Heart right ventricle (tissue), 16 donors: ENCODE data around the gene ZNF462. TPM values are rescaled to one million over a fixed set of nuclear protein-coding genes. Genes with fewer than 3 reads are reported as not detected.

Experiments used
- ATAC-seq, 8 donors: fragments of 200-7000 bp; cut with Tn5 transposase; one replicate each; pipeline ENCODE4 v1.9.1; 2020; ENCODE audit warnings: mild to moderate bottlenecking in 8 of 8, moderate library complexity in 8 of 8, moderate number of reproducible peaks in 1 of 8
- DNase-seq, 2 donors: peaks; one replicate each; pipeline ENCODE4 v3.0.0-alpha.2; 2020
- H3K27ac ChIP-seq, 10 donors: fragments of 200-600 bp; sonication (generic) in 2 of 10; one replicate each; pipeline versions ENCODE4 v1.5.0 to v1.8.0; 2020 to 2022; ENCODE audit warnings: mild to moderate bottlenecking in 3 of 10
- H3K27me3 ChIP-seq, 7 donors: fragments of 200-600 bp; one replicate each; pipeline ENCODE4 v1.8.0; 2021 to 2022; ENCODE audit warnings: mild to moderate bottlenecking in 2 of 7
- H3K36me3 ChIP-seq, 9 donors: fragments of 200-600 bp; sonication (generic) in 1 of 9; one replicate each; pipeline versions ENCODE4 v1.5.0 to v1.8.0; 2020 to 2022; ENCODE audit warnings: mild to moderate bottlenecking in 2 of 9
- H3K4me1 ChIP-seq, 9 donors: fragments of 200-600 bp; sonication (generic) in 1 of 9; one replicate each; pipeline versions ENCODE4 v1.5.0 to v1.8.0; 2020 to 2022; ENCODE audit warnings: mild to moderate bottlenecking in 4 of 9
- H3K4me3 ChIP-seq, 10 donors: fragments of 200-600 bp; sonication (generic) in 2 of 10; one replicate each; pipeline versions ENCODE4 v1.5.0 to v1.8.0; 2020 to 2022; ENCODE audit warnings: mild to moderate bottlenecking in 7 of 10, moderate library complexity in 2 of 10
- H3K9me3 ChIP-seq, 11 donors: fragments of 200-600 bp in 10 of 11; sonication (generic) in 2 of 11; one replicate each; pipeline versions ENCODE4 v1.5.0 to v1.8.0; 2013 to 2022; ENCODE audit warnings: mild to moderate bottlenecking in 2 of 11, control low read depth in 1 of 11, moderate library complexity in 1 of 11
- WGBS, 2 donors: extraction: QIAGEN DNeasy Blood & Tissue Kit; methylation state at CpG; one replicate each; pipeline ENCODE4 v1.1.7; 2013; ENCODE audit warnings: inconsistent platforms in 1 of 2; 5-methylcytosine and 5-hydroxymethylcytosine counted together
- intact Hi-C, 10 donors: fragments of 100-400 bp; cut with DNase I; formaldehyde crosslinking; loops; one replicate each; pipeline versions ENCODE4 v1.11.1 to v1.14.2; 2022
- polyA plus RNA-seq, 2 donors: library from polyadenylated mRNA; stranded (reverse); fragments of 200-250 nt; gene quantifications; one replicate each; pipeline ENCODE4 v1.2.3, GENCODE V29; 2013
- total RNA-seq, 10 donors: library from RNA; stranded (reverse); fragmentation: NEBNext Ultra II Directional in 3 of 10; extraction: Animal tissue kit (Norgen Biotek cat#: 25700) in 3 of 10; gene quantifications; one replicate each; pipeline versions ENCODE4 v1.2.1 to v1.2.4, GENCODE V29; 2021 to 2023
- TF ChIP-seq, protein P1 (sequence below), 9 donors: fragments of 200-600 bp; sonication (generic) in 2 of 9; IDR thresholded peaks; one replicate each; pipeline versions ENCODE4 v1.5.0 to v1.8.0; 2021 to 2022; ENCODE audit warnings: antibody characterized with exemption in 9 of 9, mild to moderate bottlenecking in 5 of 9, moderate library complexity in 1 of 9
- donor health status: Arrhythmogenic right ventricular cardiomyopathy.
- donor health status: ischemic (EF 13 %, LVEDD 7.1; RV severe dilation, severe dysfunction).
- donor health status: healthy with polysubstance abuse.
- donor health status: DM: no; HTN: yes; CAD: no.
- donor health status: DM: no; HTN: no; CAD: no.
- donor health status: ischemic (EF 25% LVEDD 6.9; RV normal size, moderate dysfunction).
- donor health status: ischemic (EF 25% LVEDD 5.7; RV mildly dilated, moderate dysfunction).
- donor health status: healthy.
- donor health status: DM: yes; HTN: yes; CAD: no.
- donor health status: Ischemic cardiomyopathy.
- donor health status: ischemic (EF 35%, LVEDD 5.7; RV mildly dilated, moderate dysfunction).
- donor health status: nonischemic (EF 11% LVEDD 7.7; RV severe dilation, severe dysfunction).
- donor health status: DM: yes; HTN: yes; CAD: no.
- donor health status: PGD.
- donor health status: ischemic (EF 29% LVEDD 5.4; RV normal size, mild dysfunction).
- donor health status: nonischemic (EF 23%, LVEDD 6.1; RV moderate dilation, normal function).

Gene ZNF462
- total and polyA plus RNA-seq, 12 donors, result 1.9 to 47.7 (median 33.1) TPM

DNA sequence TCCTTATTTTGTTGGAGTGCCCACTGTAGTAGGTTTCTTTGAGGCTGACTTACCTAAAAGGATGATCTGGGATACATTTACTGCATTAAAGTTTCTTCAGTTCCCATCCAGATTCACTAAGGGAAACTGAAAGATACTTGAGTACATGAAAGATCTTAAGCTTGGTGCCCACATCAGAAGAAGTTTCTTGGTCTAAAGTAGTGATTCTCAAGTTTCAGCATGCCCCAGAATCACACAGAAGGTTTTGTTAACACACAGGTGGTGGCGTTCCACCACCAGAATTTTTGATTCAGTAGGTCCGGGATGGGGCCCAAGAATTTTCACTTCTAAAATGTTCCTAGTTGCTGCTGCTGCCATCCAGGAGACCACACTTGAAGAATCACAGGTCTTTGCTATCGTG lies 171.0 kb downstream of the ZNF462 start:
- Histone ChIP-seq H3K27ac (no peak overlapping the region), H3K4me1 (no peaks in the 10 kb centered on the region), H3K27me3 (no peaks in the 10 kb centered on the region), H3K36me3 (no peaks in the 10 kb centered on the region), H3K4me3 (no peak overlapping the region), H3K9me3 (no peaks in the 10 kb centered on the region)
- ATAC-seq (no peak), DNase-seq (no peak)
- TF ChIP-seq, protein P1, sequence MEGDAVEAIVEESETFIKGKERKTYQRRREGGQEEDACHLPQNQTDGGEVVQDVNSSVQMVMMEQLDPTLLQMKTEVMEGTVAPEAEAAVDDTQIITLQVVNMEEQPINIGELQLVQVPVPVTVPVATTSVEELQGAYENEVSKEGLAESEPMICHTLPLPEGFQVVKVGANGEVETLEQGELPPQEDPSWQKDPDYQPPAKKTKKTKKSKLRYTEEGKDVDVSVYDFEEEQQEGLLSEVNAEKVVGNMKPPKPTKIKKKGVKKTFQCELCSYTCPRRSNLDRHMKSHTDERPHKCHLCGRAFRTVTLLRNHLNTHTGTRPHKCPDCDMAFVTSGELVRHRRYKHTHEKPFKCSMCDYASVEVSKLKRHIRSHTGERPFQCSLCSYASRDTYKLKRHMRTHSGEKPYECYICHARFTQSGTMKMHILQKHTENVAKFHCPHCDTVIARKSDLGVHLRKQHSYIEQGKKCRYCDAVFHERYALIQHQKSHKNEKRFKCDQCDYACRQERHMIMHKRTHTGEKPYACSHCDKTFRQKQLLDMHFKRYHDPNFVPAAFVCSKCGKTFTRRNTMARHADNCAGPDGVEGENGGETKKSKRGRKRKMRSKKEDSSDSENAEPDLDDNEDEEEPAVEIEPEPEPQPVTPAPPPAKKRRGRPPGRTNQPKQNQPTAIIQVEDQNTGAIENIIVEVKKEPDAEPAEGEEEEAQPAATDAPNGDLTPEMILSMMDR (IDR thresholded peaks at IDR 0.05), result no peak
- WGBS, 2 donors, result 84 to 90% methylated on average over 3 of the region's 3 CpGs
- intact Hi-C loops, result no loop called here

DNA sequence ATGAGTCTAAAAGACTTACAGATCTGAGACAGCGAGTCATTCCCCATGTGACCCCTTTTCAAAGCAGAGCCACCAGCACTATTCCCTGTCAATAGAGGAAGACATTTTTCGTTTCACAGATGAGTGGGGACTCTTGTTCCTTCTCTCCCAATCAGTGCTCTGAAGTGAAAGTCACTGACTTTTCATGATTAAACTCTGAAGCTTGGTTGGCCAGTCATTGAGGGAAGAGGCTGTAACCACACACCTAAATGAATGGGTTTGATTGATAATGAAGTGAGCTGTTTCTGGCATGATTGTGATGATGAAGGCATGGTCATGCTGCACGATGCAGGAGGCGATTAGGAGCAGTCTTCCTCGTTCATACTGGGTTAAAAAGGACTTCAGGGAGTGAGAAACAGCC lies 171.9 kb downstream of the ZNF462 start:
- Histone ChIP-seq H3K36me3 (no peaks in the 10 kb centered on the region), H3K4me1 (no peaks in the 10 kb centered on the region), H3K27ac (no peak overlapping the region), H3K4me3 (no peak overlapping the region), H3K27me3 (no peaks in the 10 kb centered on the region), H3K9me3 (no peaks in the 10 kb centered on the region)
- no peak for ATAC-seq
- TF ChIP-seq, protein P1 (IDR thresholded peaks at IDR 0.05), result no peak
- intact Hi-C loops, result no loop called here
- no peak for DNase-seq
- 87 to 89% methylated on average over 5 of the region's 5 CpGs for WGBS, 2 donors

DNA sequence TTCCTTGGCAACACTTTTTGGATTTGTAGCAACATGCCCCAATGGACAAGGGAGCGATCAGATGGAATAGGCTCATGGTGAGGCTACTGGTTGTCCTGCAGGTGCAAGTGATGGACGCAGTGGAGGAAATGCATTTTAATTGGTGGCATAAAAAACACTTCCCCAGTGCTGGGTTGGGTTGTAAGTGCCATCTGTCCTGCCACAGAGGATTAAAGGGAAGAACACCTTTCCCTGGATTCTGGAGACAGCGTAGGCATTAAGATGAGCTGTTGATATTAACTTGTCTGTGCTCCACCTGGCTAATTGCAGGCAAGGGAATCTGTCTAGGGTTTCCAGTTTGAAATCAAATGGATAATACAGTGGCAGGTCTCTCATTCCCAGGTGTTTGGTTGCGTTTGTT lies 173.4 kb downstream of the ZNF462 start:
- no peaks in the 10 kb centered on the region for H3K9me3 ChIP-seq
- no peaks in the 10 kb centered on the region for H3K4me1 ChIP-seq
- no peaks in the 10 kb centered on the region for H3K27me3 ChIP-seq
- TF ChIP-seq, protein P1 (IDR thresholded peaks at IDR 0.05), result no peak
- 91 to 96% methylated on average over 4 of the region's 4 CpGs for WGBS, 2 donors
- DNase-seq (no peak), ATAC-seq (no peak)
- H3K36me3 ChIP-seq, result no peaks in the 10 kb centered on the region
- H3K27ac ChIP-seq, result no peak overlapping the region
- no peak overlapping the region for H3K4me3 ChIP-seq
- intact Hi-C loops, result no loop called here

DNA sequence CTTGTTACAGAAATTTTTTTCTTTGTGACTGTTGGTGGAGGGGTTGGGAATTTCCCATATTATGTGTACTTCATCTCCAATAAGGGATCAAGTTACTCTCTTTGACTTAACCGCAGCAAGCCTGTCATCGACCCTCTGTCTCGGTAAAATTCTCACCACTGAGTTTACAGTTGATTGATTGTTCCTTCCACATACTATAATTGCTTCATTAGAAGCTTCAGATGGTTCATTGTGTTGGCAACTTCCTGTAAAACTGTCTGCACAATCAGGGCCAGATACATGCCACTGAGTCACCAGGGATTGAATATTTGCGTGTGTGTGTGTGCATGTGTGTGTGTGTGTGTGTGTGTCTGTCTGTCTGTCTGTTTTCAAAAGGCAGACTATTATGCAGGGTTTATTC lies 176.6 kb downstream of the ZNF462 start:
- no peak for ATAC-seq
- TF ChIP-seq, protein P1 (IDR thresholded peaks at IDR 0.05), result no peak
- Histone ChIP-seq H3K36me3 (no peaks in the 10 kb centered on the region), H3K4me1 (peaks cover 0 to 8% (median 0%) of the 10 kb centered on the region in 9 donors), H3K4me3 (no peak overlapping the region), H3K9me3 (no peaks in the 10 kb centered on the region), H3K27me3 (no peaks in the 10 kb centered on the region), H3K27ac (no peak overlapping the region)
- intact Hi-C loops, result no loop called here
- 58 to 64% methylated on average over 4 of the region's 4 CpGs for WGBS, 2 donors
- no peak for DNase-seq
